Kidney (tissue), 14 donors: ENCODE results near the gene ENOX1. TPM values are rescaled to one million over a fixed set of nuclear protein-coding genes. Genes with fewer than 3 reads are reported as not detected.

Experiments used
- DNase-seq, 5 donors: peaks; one replicate each; pipeline ENCODE4 v3.0.0-alpha.2; 2013 to 2020
- FAIRE-seq: peaks from 2 replicates; lab custom pipeline; 2012; peaks lifted over from hg19 to GRCh38; lab: Jason Lieb, UNC
- H3K27ac ChIP-seq, 2 donors: one replicate each; pipeline ENCODE4 v1.7.0; 2013; ENCODE audit warnings: low read depth in 2 of 2, low read length in 2 of 2, inconsistent platforms in 1 of 2
- H3K27me3 ChIP-seq: one replicate; pipeline ENCODE4 v1.7.1; 2013; ENCODE audit warnings: low read length, inconsistent platforms; ENCODE audit not compliant: control insufficient read depth, insufficient read depth
- H3K36me3 ChIP-seq, 3 donors: one replicate each; pipeline versions ENCODE4 v1.7.0 to v1.7.1; 2013; ENCODE audit warnings: low read length in 3 of 3, control low read depth in 1 of 3, inconsistent platforms in 1 of 3; ENCODE audit not compliant: insufficient read depth in 3 of 3, control insufficient read depth in 2 of 3
- H3K4me1 ChIP-seq, 3 donors: one replicate each; pipeline versions ENCODE4 v1.7.0 to v1.7.1; 2013; ENCODE audit warnings: low read length in 3 of 3, inconsistent platforms in 1 of 3, low read depth in 1 of 3; ENCODE audit not compliant: control insufficient read depth in 2 of 3, insufficient read depth in 2 of 3
- H3K4me3 ChIP-seq, 3 donors: one replicate each; pipeline versions ENCODE4 v1.7.0 to v1.8.1; 2013; ENCODE audit warnings: low read length in 3 of 3, control low read depth in 1 of 3, inconsistent platforms in 1 of 3
- H3K9ac ChIP-seq, 3 donors: one replicate each; pipeline versions ENCODE4 v1.7.0 to v1.7.1; 2013; ENCODE audit warnings: low read length in 3 of 3, control low read depth in 1 of 3, inconsistent platforms in 1 of 3
- H3K9me3 ChIP-seq, 3 donors: one replicate each; pipeline versions ENCODE4 v1.7.0 to v1.7.1; 2013; ENCODE audit warnings: low read length in 3 of 3, control low read depth in 1 of 3, inconsistent platforms in 1 of 3; ENCODE audit not compliant: control insufficient read depth in 2 of 3, insufficient read depth in 1 of 3
- intact Hi-C: fragments of 100-400 bp; cut with DNase I; formaldehyde crosslinking; loops from one replicate; pipeline ENCODE4 v1.11.1; 2022
- polyA plus RNA-seq: library from polyadenylated mRNA; stranded (reverse); fragments of 350-450 nt; fragmentation: Illumina TruSeq; extraction: RNeasy Lipid Tissue Mini Kit (QIAGEN cat#74804); gene quantifications from one replicate; pipeline ENCODE4 v1.2.3, GENCODE V29; 2014; ENCODE audit warnings: low read depth, low replicate concordance; ENCODE audit not compliant: insufficient read depth
- total RNA-seq: library from RNA; stranded (reverse); fragmentation: NEBNext Ultra II Directional; extraction: Animal tissue kit (Norgen Biotek cat#: 25700); gene quantifications from one replicate; pipeline ENCODE4 v1.2.1, GENCODE V29; 2021
- TF ChIP-seq, protein P1 (sequence below): IDR thresholded peaks from 3 replicates; pipeline ENCODE4 v1.5.1; 2012; ENCODE audit warnings: mild to moderate bottlenecking, moderate library complexity, borderline replicate concordance; ENCODE audit not compliant: insufficient read depth; ENCODE audit errors: extremely low read depth
- donor health status: control.
- donor health status: control.
- donor health status: control.
- donor health status: control.
- donor health status: control.
- donor health status: DM: yes; HTN: yes; CAD: no.
- donor health status: Normal renal cell carcinoma (clear cell type).

ENOX1 gene
- total and polyA plus RNA-seq, 2 donors from 2014 or later = 4.9 to 6.8 TPM

DNA sequence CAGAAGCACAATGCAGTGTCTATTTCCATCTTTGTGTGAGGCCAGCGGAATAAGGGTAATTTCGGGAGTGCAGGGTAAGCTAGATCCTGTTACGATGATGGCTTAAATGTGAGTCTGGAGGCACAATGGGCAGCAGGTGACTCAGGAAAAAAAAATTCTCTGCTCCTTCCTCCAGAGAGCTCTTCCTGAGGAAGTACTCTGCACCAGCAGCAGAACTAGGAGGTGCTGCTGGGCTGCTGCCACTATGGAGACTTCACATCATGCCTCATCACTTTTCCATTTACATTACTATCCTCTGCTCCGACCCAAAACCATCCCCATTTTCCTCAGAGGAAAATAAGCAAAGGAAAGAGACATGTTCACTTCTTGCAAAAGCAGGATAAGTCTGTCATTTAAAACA is 481.4 kb downstream of the ENOX1 start:
- DNase-seq (no peak), FAIRE-seq (no peak)
- TF ChIP-seq, protein P1, sequence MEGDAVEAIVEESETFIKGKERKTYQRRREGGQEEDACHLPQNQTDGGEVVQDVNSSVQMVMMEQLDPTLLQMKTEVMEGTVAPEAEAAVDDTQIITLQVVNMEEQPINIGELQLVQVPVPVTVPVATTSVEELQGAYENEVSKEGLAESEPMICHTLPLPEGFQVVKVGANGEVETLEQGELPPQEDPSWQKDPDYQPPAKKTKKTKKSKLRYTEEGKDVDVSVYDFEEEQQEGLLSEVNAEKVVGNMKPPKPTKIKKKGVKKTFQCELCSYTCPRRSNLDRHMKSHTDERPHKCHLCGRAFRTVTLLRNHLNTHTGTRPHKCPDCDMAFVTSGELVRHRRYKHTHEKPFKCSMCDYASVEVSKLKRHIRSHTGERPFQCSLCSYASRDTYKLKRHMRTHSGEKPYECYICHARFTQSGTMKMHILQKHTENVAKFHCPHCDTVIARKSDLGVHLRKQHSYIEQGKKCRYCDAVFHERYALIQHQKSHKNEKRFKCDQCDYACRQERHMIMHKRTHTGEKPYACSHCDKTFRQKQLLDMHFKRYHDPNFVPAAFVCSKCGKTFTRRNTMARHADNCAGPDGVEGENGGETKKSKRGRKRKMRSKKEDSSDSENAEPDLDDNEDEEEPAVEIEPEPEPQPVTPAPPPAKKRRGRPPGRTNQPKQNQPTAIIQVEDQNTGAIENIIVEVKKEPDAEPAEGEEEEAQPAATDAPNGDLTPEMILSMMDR = no peak
- intact Hi-C loops = loop anchor here (10.0 kb wide), 1 partner anchor 499 kb away; no protein-coding TSS in a partner anchor
- H3K4me3 ChIP-seq = no peak overlapping the region
- no peaks in the 10 kb centered on the region for H3K36me3 ChIP-seq
- H3K9ac ChIP-seq = no peak overlapping the region
- no peak overlapping the region for H3K27ac ChIP-seq
- H3K27me3 ChIP-seq = no peaks in the 10 kb centered on the region
- no peaks in the 10 kb centered on the region for H3K9me3 ChIP-seq
- H3K4me1 ChIP-seq = peaks cover 0 to 3% (median 3%) of the 10 kb centered on the region in 3 donors

DNA sequence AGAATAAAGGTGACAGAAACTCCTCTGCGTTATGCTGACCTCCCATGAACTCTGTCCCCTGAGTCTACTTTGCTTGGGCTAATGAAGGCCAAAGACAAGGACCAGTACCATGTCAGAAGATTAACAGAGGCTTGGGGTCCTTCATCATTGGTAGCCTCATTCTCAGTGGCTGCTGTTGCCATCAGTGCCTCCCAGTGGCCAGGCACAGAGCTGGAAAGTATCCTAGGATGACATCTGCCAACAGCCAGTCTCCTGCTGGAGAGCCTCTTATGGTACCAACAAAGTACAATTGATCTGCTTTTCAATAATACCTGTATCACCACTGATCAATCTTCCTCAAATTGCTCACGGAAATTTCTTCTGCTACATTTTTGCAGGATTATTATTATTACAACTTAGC is 481.8 kb downstream of the ENOX1 start:
- TF ChIP-seq, protein P1 = no peak
- Histone ChIP-seq H3K27ac (no peak overlapping the region), H3K27me3 (no peaks in the 10 kb centered on the region), H3K4me3 (no peak overlapping the region), H3K9me3 (no peaks in the 10 kb centered on the region), H3K36me3 (no peaks in the 10 kb centered on the region), H3K4me1 (peaks cover 0 to 3% (median 3%) of the 10 kb centered on the region in 3 donors), H3K9ac (no peak overlapping the region)
- no peak for DNase-seq
- no peak for FAIRE-seq
- intact Hi-C loops = loop anchor here (10.0 kb wide), 1 partner anchor 500 kb away; no protein-coding TSS in a partner anchor

DNA sequence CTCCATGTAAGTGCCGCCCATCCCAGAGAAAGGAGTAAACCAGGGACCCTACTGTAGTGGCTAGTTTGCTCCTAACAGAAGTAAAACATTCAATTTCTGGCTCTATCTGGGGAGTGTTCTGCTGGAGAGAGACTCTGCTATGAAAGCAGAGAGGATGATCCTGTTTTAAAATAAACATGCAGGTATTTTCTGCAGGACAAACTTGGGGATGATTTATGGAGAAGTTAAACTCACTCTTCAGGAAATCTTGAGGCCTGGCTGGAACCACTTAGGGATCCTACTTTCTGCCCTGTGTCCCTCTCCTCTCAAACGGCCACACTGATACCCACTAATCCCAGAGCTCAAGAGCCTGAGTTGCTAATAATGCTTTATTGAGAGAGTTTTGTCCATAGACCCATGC is 482.3 kb downstream of the ENOX1 start:
- DNase-seq (no peak), FAIRE-seq (no peak)
- TF ChIP-seq, protein P1 = no peak
- no peaks in the 10 kb centered on the region for H3K9me3 ChIP-seq
- peaks cover 0 to 3% (median 3%) of the 10 kb centered on the region in 3 donors for H3K4me1 ChIP-seq
- intact Hi-C loops = loop anchor here (10.0 kb wide), 1 partner anchor 500 kb away; no protein-coding TSS in a partner anchor
- no peaks in the 10 kb centered on the region for H3K36me3 ChIP-seq
- H3K27ac ChIP-seq = no peak overlapping the region
- H3K4me3 ChIP-seq = no peak overlapping the region
- no peak overlapping the region for H3K9ac ChIP-seq
- no peaks in the 10 kb centered on the region for H3K27me3 ChIP-seq
